Caco-2 (cell line): ENCODE measurements around the gene XPR1. TPM values are rescaled to one million over a fixed set of nuclear protein-coding genes. Genes with fewer than 3 reads are reported as not detected.

ENCODE experiments used
- BruUV-seq: library from RNA; stranded (reverse); fragments of 400-500 nt; replicated peaks from 2 replicates; lab custom pipeline; 2021; lab: Mats Ljungman, UMichigan
- CTCF ChIA-PET: fragments of 300-600 bp; sonication (Branson Sonifier 250); formaldehyde crosslinking; loops from one replicate; lab custom pipeline; 2022; ENCODE audit warnings: antibody characterized with exemption; lab: Charles Lee
- POLR2A ChIA-PET: fragments of 300-600 bp; sonication (Branson Sonifier 250); formaldehyde crosslinking; loops from one replicate; lab custom pipeline; 2022; ENCODE audit warnings: antibody characterized with exemption; lab: Charles Lee
- DNase-seq, 2 experiments: peaks; one replicate each; pipeline versions ENCODE4 v3.0.0 to v3.0.0-alpha.2; 2020 to 2022
- H3K27me3 ChIP-seq: replicated peaks from 2 replicates; pipeline ENCODE4 v1.6.0; 2011; ENCODE audit warnings: low read length; ENCODE audit not compliant: control insufficient read depth, insufficient read depth
- H3K36me3 ChIP-seq: 2 replicates; pipeline ENCODE4 v1.5.1; 2011; ENCODE audit warnings: low read length; ENCODE audit not compliant: control insufficient read depth, insufficient read depth
- H3K4me1 ChIP-seq: fragments of 250-450 bp; sonication (Bioruptor Pico); 2 replicates; pipeline ENCODE4 v1.5.1; 2020; ENCODE audit warnings: mild to moderate bottlenecking
- H3K4me3 ChIP-seq: 2 replicates; pipeline ENCODE4 v1.5.1; 2011; ENCODE audit warnings: low read depth, mild to moderate bottlenecking, control low read depth, low read length
- H3K9me3 ChIP-seq: fragments of 250-450 bp; sonication (Bioruptor Pico); 2 replicates; pipeline ENCODE4 v1.5.1; 2020; ENCODE audit warnings: mild to moderate bottlenecking, moderate library complexity
- H3K27ac Mint-ChIP-seq: one replicate; pipeline ENCODE4 v1.8.0; 2022; ENCODE audit warnings: mixed read lengths; ENCODE audit not compliant: unreplicated experiment
- H3K27me3 Mint-ChIP-seq: one replicate; pipeline ENCODE4 v1.8.0; 2022; ENCODE audit warnings: mixed read lengths; ENCODE audit not compliant: insufficient read depth, unreplicated experiment
- H3K36me3 Mint-ChIP-seq: one replicate; pipeline ENCODE4 v1.8.0; 2022; ENCODE audit warnings: mild to moderate bottlenecking, mixed read lengths; ENCODE audit not compliant: insufficient read depth, unreplicated experiment
- H3K4me1 Mint-ChIP-seq: one replicate; pipeline ENCODE4 v1.8.0; 2022; ENCODE audit warnings: low read depth, mixed read lengths; ENCODE audit not compliant: unreplicated experiment
- H3K4me3 Mint-ChIP-seq: one replicate; pipeline ENCODE4 v1.8.0; 2022; ENCODE audit warnings: mild to moderate bottlenecking, moderate library complexity, mixed read lengths; ENCODE audit not compliant: unreplicated experiment
- H3K9me3 Mint-ChIP-seq: one replicate; pipeline ENCODE4 v1.8.0; 2022; ENCODE audit warnings: mixed read lengths; ENCODE audit not compliant: unreplicated experiment
- intact Hi-C: fragments of 100-400 bp; cut with micrococcal nuclease; formaldehyde crosslinking; loops from one replicate; pipeline ENCODE4 v1.10.0; 2022; ENCODE audit not compliant: unreplicated experiment
- total RNA-seq: library from RNA; stranded (reverse); gene quantifications from 2 replicates; pipeline ENCODE4 v1.2.3, GENCODE V29; 2022
- TF ChIP-seq, protein P1 (sequence below), 2 experiments: fragments of 200-600 bp in 1 of 2; IDR thresholded peaks; 1 replicate in 1 of 2; 2 replicates in 1 of 2; pipeline versions ENCODE4 v1.5.1 to v1.8.0; 2011 to 2022; ENCODE audit warnings: antibody characterized with exemption in 1 of 2, control low read depth in 1 of 2, inconsistent platforms in 1 of 2, low read depth in 1 of 2, low read length in 1 of 2, mild to moderate bottlenecking in 1 of 2, moderate library complexity in 1 of 2; ENCODE audit not compliant: insufficient read depth in 1 of 2, severe bottlenecking in 1 of 2, unreplicated experiment in 1 of 2

Gene XPR1
- total RNA-seq, 1 experiment from 2014 or later: 34.4 TPM

DNA sequence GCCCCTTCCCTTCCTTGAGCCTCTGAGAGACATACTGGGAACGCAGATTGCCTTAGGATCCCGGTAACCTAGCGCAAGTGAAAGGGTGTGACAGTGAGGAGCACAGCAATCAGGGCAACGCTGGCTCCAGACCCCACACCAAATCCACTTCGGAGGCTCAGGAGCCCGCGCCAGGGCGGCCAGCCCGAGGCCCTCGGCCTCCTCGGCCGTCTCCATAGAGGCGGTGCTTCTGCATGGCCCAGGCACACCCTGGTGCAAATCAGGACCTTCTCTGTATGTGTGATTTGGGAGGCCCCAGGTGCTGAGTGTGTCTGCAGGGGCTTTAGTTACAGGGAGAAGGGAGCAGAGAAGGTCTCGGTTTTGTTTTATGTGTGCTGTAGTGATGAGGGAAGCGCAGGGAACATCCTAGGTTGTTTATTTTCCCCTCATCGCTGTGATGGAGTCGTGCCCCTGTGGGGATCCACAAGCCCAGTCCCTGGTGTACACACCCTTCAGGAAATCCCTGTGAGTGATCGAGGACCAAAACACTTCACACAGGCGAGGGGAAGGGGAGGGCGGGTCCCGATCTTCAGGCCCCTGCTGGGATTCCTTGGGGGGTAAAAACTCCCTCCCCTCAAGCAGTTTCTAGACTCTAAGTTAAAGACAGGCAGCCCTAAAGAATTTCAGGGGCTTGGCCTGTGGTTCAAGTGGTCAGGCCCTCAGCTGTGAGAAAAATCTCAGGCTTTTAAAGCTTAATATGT, 290.2 kb downstream of the XPR1 start:
- intact Hi-C loops: no loop called here
- no TSS peak for BruUV-seq
- Mint-ChIP-seq H3K4me1 (peaks cover 16% of the 10 kb centered on the region), H3K27ac (peak overlapping the region; percentile 91), H3K27me3 (no peaks in the 10 kb centered on the region), H3K9me3 (no peaks in the 10 kb centered on the region), H3K36me3 (peaks cover 8% of the 10 kb centered on the region), H3K4me3 (no peak overlapping the region)
- Histone ChIP-seq H3K4me1 (peaks cover 33% of the 10 kb centered on the region), H3K9me3 (no peaks in the 10 kb centered on the region), H3K27me3 (no peaks in the 10 kb centered on the region), H3K36me3 (no peaks in the 10 kb centered on the region), H3K4me3 (no peak overlapping the region)
- DNase-seq: no peak
- CTCF ChIA-PET: interaction anchor here (1.4 to 1.6 kb wide), 2 partner anchors 9 to 40 kb away, joined by 3 to 13 read pairs; no protein-coding TSS in a partner anchor
- POLR2A ChIA-PET: no interaction called here
- TF ChIP-seq, protein P1, sequence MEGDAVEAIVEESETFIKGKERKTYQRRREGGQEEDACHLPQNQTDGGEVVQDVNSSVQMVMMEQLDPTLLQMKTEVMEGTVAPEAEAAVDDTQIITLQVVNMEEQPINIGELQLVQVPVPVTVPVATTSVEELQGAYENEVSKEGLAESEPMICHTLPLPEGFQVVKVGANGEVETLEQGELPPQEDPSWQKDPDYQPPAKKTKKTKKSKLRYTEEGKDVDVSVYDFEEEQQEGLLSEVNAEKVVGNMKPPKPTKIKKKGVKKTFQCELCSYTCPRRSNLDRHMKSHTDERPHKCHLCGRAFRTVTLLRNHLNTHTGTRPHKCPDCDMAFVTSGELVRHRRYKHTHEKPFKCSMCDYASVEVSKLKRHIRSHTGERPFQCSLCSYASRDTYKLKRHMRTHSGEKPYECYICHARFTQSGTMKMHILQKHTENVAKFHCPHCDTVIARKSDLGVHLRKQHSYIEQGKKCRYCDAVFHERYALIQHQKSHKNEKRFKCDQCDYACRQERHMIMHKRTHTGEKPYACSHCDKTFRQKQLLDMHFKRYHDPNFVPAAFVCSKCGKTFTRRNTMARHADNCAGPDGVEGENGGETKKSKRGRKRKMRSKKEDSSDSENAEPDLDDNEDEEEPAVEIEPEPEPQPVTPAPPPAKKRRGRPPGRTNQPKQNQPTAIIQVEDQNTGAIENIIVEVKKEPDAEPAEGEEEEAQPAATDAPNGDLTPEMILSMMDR (IDR thresholded peaks at IDR 0.05; ENCODE audit: insufficient read depth in 1 of 2, low read depth in 1 of 2, low read length in 1 of 2, severe bottlenecking in 1 of 2, unreplicated experiment in 1 of 2): no peak

DNA sequence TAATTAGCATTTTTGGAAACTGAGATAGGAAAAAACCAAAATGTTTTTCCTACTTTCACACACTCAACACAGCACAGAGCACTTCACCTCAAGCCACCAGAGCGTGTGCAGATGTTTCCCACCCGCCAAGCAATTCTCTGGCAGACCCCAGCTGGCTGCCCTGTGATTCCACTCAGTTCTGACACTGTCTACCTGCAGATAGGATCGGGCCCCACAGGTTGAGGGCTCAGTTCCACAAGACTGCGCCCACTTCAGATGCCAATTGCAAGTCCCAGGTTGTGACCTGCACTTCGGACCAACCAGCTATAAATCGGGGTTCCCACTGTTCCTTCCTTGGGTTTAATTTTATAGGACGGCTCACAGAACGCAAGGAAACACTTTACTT, 290.8 kb downstream of the XPR1 start:
- intact Hi-C loops: loop anchor here (1.0 kb wide), 1 partner anchor 40 kb away; no protein-coding TSS in a partner anchor
- H3K27ac Mint-ChIP-seq: peak overlapping the region; percentile 91
- no peaks in the 10 kb centered on the region for H3K9me3 Mint-ChIP-seq
- H3K9me3 ChIP-seq: no peaks in the 10 kb centered on the region
- H3K27me3 ChIP-seq: no peaks in the 10 kb centered on the region
- no peak overlapping the region for H3K4me3 ChIP-seq
- no peaks in the 10 kb centered on the region for H3K27me3 Mint-ChIP-seq
- no TSS peak for BruUV-seq
- H3K36me3 ChIP-seq: no peaks in the 10 kb centered on the region
- H3K4me3 Mint-ChIP-seq: no peak overlapping the region
- POLR2A ChIA-PET: interaction anchor here (0.7 kb wide), 1 partner anchor 99 kb away, joined by 3 read pairs; no protein-coding TSS in a partner anchor
- TF ChIP-seq, protein P1 (IDR thresholded peaks at IDR 0.05; ENCODE audit: insufficient read depth in 1 of 2, low read depth in 1 of 2, low read length in 1 of 2, severe bottlenecking in 1 of 2, unreplicated experiment in 1 of 2): no peak
- CTCF ChIA-PET: interaction anchor here (1.0 to 1.6 kb wide), 2 partner anchors 11 to 41 kb away, joined by 4 to 13 read pairs; no protein-coding TSS in a partner anchor
- H3K36me3 Mint-ChIP-seq: peaks cover 8% of the 10 kb centered on the region
- peaks cover 16% of the 10 kb centered on the region for H3K4me1 Mint-ChIP-seq
- DNase-seq: no peak
- peaks cover 33% of the 10 kb centered on the region for H3K4me1 ChIP-seq

DNA sequence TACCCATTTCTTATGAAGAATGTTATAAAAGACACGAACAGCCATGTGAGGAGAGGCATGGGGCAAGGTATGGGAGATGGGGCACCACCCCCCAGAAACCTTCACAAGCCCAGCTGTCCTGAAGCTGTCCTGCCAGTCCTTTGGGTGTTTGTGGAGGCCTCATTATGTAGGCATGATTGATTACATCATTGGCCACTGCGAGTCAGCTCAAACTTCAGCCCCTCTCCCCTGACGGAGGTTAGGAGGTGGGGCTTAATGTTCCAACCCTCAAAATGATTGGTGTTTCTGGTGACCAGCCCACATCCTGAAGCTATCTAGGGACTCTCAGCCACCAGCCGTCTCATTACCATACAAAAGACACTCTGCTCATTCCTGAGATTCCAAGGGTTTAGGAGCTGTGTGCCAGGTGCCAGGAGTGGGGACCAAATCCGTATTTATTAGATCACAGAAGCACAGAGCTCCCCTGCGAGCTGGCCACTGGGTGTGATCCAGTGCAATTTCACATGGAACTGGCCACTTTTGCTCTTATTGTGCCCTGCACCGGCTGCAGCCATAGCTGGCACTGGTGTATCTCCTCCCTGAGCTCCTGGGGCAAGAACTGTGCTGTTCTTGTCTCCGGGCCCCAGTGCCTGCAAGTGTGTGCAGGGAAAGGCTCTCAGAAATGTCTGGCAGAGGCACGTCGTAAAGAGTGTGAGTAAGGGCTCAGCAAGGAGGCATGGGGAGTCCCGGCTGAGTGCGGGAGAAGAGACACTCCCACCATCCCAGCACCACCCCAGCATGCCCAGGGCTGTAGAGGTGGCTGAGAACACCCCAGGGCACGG, 291.4 kb downstream of the XPR1 start:
- Histone ChIP-seq H3K4me3 (no peak overlapping the region), H3K27me3 (no peaks in the 10 kb centered on the region), H3K9me3 (no peaks in the 10 kb centered on the region), H3K4me1 (peaks cover 33% of the 10 kb centered on the region), H3K36me3 (no peaks in the 10 kb centered on the region)
- Mint-ChIP-seq H3K27me3 (no peaks in the 10 kb centered on the region), H3K9me3 (no peaks in the 10 kb centered on the region), H3K27ac (peak overlapping the region; percentile 91), H3K36me3 (peaks cover 8% of the 10 kb centered on the region), H3K4me1 (peaks cover 16% of the 10 kb centered on the region), H3K4me3 (peak overlapping the region; percentile 39)
- DNase-seq: peak; percentile 87 to 89
- POLR2A ChIA-PET: interaction anchor here (0.7 kb wide), 1 partner anchor 98 kb away, joined by 3 read pairs; no protein-coding TSS in a partner anchor
- BruUV-seq: no TSS peak
- CTCF ChIA-PET: interaction anchor here (1.0 to 1.6 kb wide), 2 partner anchors 12 to 41 kb away, joined by 4 to 13 read pairs; no protein-coding TSS in a partner anchor
- intact Hi-C loops: loop anchor here (1.0 kb wide), 1 partner anchor 41 kb away; no protein-coding TSS in a partner anchor
- TF ChIP-seq, protein P1 (IDR thresholded peaks at IDR 0.05; ENCODE audit: insufficient read depth in 1 of 2, low read depth in 1 of 2, low read length in 1 of 2, severe bottlenecking in 1 of 2, unreplicated experiment in 1 of 2): no peak
